Epithelial cell of proximal tubule (primary cell): ENCODE measurements around the gene DIAPH2. TPM values are rescaled to one million over a fixed set of nuclear protein-coding genes. Genes with fewer than 3 reads are reported as not detected.

Experiments
- DNase-seq: peaks from one replicate; pipeline ENCODE4 v3.0.0-alpha.2; 2011; ENCODE audit warnings: low read depth
- H3K4me3 ChIP-seq: 2 replicates; pipeline ENCODE4 v1.5.1; 2011; ENCODE audit warnings: low read depth, mild to moderate bottlenecking, low read length
- total RNA-seq: library from RNA; depleted of rRNA; stranded (reverse); fragments of >200 nt; gene quantifications from 2 replicates; pipeline ENCODE4 v1.2.3, GENCODE V29; 2015
- TF ChIP-seq, protein P1 (sequence below): conservative IDR thresholded peaks from 2 replicates; pipeline ENCODE4 v1.5.1; 2012; ENCODE audit warnings: low read depth, mild to moderate bottlenecking, low read length

DIAPH2 gene
- total RNA-seq, 1 donor from 2014 or later = 15.1 TPM

DNA sequence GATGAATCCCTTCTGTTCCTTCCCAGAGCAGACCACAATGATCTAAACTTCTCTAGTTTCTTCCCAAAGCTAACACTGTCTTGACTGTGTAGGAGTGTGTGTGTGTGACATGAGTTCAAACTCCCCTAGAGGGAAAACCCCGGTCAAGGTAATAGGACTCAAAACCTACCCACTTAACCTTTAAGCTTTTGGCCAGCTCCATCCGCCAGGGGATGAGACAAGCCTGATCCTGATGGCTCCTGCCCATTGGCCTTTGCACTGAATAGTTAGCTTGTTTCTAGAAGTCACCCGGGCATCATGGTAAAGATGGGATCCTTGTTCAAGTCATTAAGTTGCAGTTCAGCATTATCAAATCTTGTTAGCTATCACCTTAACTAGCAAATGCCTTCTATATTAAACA lies 937.5 kb downstream of the DIAPH2 start:
- DNase-seq = no peak
- H3K4me3 ChIP-seq = no peak overlapping the region
- TF ChIP-seq, protein P1, sequence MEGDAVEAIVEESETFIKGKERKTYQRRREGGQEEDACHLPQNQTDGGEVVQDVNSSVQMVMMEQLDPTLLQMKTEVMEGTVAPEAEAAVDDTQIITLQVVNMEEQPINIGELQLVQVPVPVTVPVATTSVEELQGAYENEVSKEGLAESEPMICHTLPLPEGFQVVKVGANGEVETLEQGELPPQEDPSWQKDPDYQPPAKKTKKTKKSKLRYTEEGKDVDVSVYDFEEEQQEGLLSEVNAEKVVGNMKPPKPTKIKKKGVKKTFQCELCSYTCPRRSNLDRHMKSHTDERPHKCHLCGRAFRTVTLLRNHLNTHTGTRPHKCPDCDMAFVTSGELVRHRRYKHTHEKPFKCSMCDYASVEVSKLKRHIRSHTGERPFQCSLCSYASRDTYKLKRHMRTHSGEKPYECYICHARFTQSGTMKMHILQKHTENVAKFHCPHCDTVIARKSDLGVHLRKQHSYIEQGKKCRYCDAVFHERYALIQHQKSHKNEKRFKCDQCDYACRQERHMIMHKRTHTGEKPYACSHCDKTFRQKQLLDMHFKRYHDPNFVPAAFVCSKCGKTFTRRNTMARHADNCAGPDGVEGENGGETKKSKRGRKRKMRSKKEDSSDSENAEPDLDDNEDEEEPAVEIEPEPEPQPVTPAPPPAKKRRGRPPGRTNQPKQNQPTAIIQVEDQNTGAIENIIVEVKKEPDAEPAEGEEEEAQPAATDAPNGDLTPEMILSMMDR = no peak

DNA sequence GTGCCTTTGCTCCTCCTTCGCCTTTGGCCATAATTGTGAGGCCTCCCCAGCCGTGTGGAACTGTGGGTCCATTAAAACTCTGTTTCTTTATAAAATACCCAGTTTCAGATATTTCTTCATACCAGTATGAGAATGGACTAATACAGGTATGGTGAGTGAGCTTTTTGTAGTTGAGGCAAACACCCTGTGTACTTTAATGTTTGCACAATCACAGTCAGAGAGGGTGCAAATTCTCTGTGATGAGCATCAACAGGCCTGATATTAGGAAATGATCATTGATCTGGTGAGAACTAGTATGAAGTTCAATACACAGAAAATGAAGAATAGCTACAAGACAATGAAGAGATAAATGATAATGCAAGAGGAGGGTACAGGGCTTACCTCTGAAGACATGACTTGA lies 943.7 kb downstream of the DIAPH2 start:
- no peak for DNase-seq
- TF ChIP-seq, protein P1 = no peak
- H3K4me3 ChIP-seq = no peak overlapping the region

DNA sequence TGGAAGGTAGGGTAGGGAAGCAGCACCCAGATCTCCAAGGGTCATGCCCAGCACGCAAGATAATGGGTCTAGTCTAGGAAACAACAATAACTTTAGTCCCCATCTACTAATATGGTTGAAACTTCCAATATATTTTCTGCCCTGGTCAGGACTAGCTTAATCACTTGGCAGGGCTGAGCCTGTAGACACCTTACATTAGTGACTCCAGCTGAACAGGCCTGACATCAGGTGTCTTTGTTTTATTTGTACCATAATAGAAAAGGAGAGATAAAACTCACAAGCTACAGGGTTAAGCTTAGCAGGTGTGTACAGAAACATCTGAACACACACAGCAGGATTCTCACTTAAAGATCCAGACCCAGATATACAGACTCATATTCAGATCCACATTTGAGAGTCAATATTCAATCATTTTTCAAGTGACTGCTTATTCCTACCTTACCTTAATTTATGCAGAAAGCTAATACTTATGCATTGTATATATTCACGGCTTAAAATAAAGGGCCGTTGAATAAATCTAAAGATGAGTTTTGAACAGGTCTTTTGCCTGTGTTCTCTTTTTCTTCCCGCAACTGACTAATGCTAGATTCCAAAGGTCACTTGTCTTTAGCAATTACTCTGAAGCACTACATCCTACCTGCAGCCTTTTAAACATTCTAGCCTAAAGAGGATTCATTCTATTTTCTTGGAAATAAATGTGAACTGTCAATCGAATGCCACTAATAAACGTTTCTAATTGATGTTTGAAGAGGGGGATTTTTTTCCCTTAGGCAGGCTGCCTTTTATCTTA lies 944.4 kb downstream of the DIAPH2 start:
- TF ChIP-seq, protein P1 = no peak
- no peak for DNase-seq
- no peak overlapping the region for H3K4me3 ChIP-seq

DNA sequence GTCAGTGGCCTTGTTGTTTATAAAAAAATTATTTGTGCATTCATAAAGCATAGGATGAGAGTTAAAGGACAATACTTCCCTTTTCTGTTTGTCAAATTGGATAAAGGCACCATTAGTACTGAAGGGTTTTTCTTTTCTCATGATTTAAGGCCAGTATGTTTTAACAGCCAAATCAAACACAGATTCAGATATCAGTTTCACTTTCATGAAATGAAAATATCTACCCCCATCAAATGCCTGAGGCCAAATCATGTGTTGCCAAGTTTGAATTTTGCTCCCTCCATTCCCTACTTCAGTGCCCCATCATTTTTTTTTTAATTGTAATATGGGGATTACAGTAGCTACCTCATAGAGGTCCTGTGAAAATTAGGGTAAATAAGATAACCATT lies 944.9 kb downstream of the DIAPH2 start:
- H3K4me3 ChIP-seq = no peak overlapping the region
- TF ChIP-seq, protein P1 = no peak
- DNase-seq = no peak

DNA sequence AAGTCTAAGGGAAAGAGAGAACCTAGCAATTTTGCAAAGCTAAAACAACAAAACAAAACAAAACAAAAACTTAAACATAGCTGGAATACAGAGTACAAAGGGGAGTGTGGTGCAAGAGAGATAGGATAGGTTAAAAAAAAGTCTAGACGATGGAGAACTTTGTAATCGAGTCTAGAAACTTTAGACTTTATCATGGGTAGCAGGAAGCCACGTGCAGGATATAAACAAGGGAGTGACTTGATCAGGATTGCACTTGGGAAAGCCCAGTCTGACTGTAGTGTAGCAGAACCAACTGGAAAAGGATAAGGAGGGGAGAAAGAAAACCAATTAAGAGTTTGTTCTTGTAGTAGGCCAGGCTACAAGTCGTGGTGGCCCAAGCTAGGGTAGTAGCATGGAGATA lies 949.2 kb downstream of the DIAPH2 start:
- no peak overlapping the region for H3K4me3 ChIP-seq
- TF ChIP-seq, protein P1 = no peak
- DNase-seq = no peak

DNA sequence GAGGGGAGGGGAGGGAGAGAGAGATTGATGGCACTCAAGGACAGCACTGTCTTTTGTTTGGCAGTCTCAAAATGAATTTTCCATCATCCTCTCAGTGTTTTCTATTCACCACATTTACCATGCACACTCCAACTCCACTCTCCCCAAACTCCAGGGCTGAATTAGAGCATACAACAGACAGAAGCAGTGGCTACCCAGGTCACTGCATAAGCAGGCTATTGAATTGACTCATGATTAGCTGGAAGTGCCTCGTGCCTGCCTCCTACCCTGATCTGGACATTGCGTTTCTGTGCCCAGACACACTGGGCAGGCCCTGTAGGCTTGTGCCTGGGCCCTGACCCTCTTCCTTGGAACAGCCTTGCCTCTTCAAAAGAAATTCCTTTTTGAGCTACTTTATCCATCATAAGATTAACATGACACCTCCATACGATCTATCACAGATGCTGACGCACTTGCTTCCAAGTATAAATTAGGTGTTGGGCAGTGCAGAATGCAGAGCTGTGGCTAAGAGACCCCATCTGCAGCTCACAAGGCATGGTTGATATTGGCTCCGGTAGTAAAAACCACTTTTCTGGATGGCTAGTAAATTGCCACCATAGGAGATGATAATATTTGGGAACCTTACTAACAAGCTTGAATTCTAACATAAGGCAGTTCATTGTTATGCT lies 952.0 kb downstream of the DIAPH2 start:
- TF ChIP-seq, protein P1 = no peak
- no peak overlapping the region for H3K4me3 ChIP-seq
- DNase-seq = no peak

DNA sequence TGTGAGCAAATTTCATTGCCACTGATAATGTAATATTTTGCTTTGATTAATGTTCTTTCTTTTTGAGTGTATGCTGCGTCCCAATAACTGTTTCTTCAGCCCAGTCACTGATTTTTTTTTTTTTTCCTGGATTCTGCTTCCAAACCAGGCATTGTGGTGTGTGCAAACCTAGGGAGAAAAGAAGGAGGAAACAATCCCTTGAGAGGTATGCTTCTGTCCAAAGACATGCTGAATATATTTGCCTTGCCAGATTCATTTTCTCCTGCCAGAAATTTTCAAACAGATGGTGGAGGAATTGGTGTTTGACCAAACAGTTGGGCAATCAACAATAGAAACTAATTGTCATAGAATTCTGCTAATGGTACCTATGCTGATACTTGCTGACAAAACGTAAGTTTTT lies 952.6 kb downstream of the DIAPH2 start:
- TF ChIP-seq, protein P1 = no peak
- H3K4me3 ChIP-seq = no peak overlapping the region
- DNase-seq = no peak
